HepG2 (cell line): ENCODE results near the gene ACOXL.

Experiments used
- BHLHE40 ChIP-seq: IDR thresholded peaks from 2 replicates; pipeline ENCODE4 v1.6.1; 2011; ENCODE audit warnings: low read length, improper control_type of control experiment
- BRD4 ChIP-seq: sonication (generic); formaldehyde crosslinking; IDR thresholded peaks from 2 replicates; pipeline ENCODE4 v1.4.0; 2020; ENCODE audit warnings: missing genetic modification reagents
- MAZ ChIP-seq, 2 experiments: sonication (generic) in 1 of 2; formaldehyde crosslinking in 1 of 2; IDR thresholded peaks; 2 replicates each; pipeline versions ENCODE4 v1.5.0 to v1.6.1; 2012 to 2020; ENCODE audit warnings: low read depth in 2 of 2, mild to moderate bottlenecking in 2 of 2, borderline replicate concordance in 1 of 2, improper control_type of control experiment in 1 of 2, low read length in 1 of 2, missing genetic modification reagents in 1 of 2, moderate library complexity in 1 of 2
- MBNL3 ChIP-seq: fragments of 250-450 bp; sonication (Bioruptor Pico); conservative IDR thresholded peaks from 2 replicates; pipeline ENCODE4 v1.8.0; 2022; ENCODE audit warnings: mild to moderate bottlenecking, inconsistent platforms
- SOX6 ChIP-seq, 2 experiments: fragments of 450-650 bp in 1 of 2; sonication (generic) in 1 of 2; formaldehyde crosslinking in 1 of 2; IDR thresholded peaks; 2 replicates each; pipeline versions ENCODE4 v1.4.0 to v1.6.1; 2017 to 2020; ENCODE audit warnings: antibody characterized with exemption in 1 of 2, mild to moderate bottlenecking in 1 of 2, missing genetic modification reagents in 1 of 2
- TCF7L2 ChIP-seq: IDR thresholded peaks from 2 replicates; pipeline ENCODE4 v1.6.1; 2011; ENCODE audit warnings: mild to moderate bottlenecking, low read depth, low read length, moderate library complexity
- TF ChIP-seq, protein P1 (sequence below): sonication (generic); formaldehyde crosslinking; IDR thresholded peaks from 2 replicates; pipeline ENCODE4 v1.8.1; 2023; ENCODE audit warnings: mild to moderate bottlenecking, missing genetic modification reagents

DNA sequence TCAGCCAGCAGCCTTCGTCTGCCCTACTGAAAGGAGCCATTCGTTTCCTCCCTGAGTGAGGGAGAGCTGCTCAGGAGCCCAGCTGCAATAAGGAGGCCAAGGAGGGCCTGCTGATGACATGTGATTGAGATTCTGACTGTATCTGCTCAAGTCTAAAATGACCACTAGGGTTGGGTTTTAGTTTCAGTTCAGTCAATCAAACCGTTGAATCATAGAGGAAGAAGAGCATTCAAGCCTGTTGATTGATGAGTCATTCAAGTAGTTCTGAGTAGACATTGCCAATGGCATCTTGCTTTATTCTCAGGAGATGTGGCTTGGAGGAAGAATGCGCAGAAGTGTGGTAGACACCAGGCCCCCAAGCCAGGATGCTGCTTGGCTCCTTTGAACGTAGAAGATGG is 368.4 kb downstream of the ACOXL start:
- TF ChIP-seq MAZ (IDR thresholded peaks at IDR 0.05; ENCODE audit: borderline replicate concordance, low read depth, low read length) = no peak
- TF ChIP-seq MAZ (CRISPR knock-in tag; IDR thresholded peaks at IDR 0.05; ENCODE audit: low read depth) = no peak
- TF ChIP-seq BHLHE40 = no peak
- TF ChIP-seq SOX6 (IDR thresholded peaks at IDR 0.05) = no peak
- TF ChIP-seq SOX6 (CRISPR knock-in tag; IDR thresholded peaks at IDR 0.05) = no peak
- TF ChIP-seq, protein P1, sequence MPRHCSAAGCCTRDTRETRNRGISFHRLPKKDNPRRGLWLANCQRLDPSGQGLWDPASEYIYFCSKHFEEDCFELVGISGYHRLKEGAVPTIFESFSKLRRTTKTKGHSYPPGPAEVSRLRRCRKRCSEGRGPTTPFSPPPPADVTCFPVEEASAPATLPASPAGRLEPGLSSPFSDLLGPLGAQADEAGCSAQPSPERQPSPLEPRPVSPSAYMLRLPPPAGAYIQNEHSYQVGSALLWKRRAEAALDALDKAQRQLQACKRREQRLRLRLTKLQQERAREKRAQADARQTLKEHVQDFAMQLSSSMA (CRISPR knock-in tag) = no peak
- TF ChIP-seq MBNL3 (CRISPR knock-in tag) = no peak
- TF ChIP-seq TCF7L2 = no peak
- TF ChIP-seq BRD4 (CRISPR knock-in tag) = no peak
